Posterior vena cava (tissue), 2 donors: ENCODE measurements around the gene SPECC1. TPM values are rescaled to one million over a fixed set of nuclear protein-coding genes. Genes with fewer than 3 reads are reported as not detected.

ENCODE experiments used
- DNase-seq: peaks from one replicate; pipeline ENCODE4 v3.0.0-alpha.2; 2020; ENCODE audit warnings: low spot score
- intact Hi-C, 2 donors: fragments of 100-400 bp; cut with DNase I; formaldehyde crosslinking; loops; one replicate each; pipeline versions ENCODE4 v1.14.1 to v1.14.2; 2022 to 2023
- total RNA-seq, 2 donors: library from RNA; stranded (reverse); fragmentation: NEBNext Ultra II Directional; extraction: Animal tissue kit (Norgen Biotek cat#: 25700); gene quantifications; one replicate each; pipeline ENCODE4 v1.2.1, GENCODE V29; 2021
- donor health status: DM: yes; HTN: yes; CAD: no.
- donor health status: DM: yes; HTN: yes; CAD: no.

Gene SPECC1
- total RNA-seq, 2 donors from 2014 or later: 44.7 to 59.1 TPM

- intact Hi-C loops: no loop called here
Observed at GRCh38 chr17:20109076-20109475, 99.9 kb downstream of the SPECC1 start.

GRCh38 chr17:20111538-20111937, 102.4 kb downstream of the SPECC1 start:
- intact Hi-C loops: loop anchor here in 1 of 2 donors (5.0 kb wide), 1 partner anchor 119 kb away; no protein-coding TSS in a partner anchor
- no peak for DNase-seq

More at GRCh38 chr17:20109076-20109475, 99.9 kb downstream of the SPECC1 start:
- DNase-seq: no peak

GRCh38 chr17:20114466-20114865, 105.3 kb downstream of the SPECC1 start:
- intact Hi-C loops: loop anchor here in 1 of 2 donors (5.0 kb wide), 1 partner anchor 122 kb away; no protein-coding TSS in a partner anchor
- DNase-seq: no peak

GRCh38 chr17:20116683-20117309, 107.6 kb downstream of the SPECC1 start:
- intact Hi-C loops: loop anchor here (5.0 kb wide), 2 partner anchors 109 to 114 kb away; partner anchors contain the start of gene SPECC1 (in 1 of the 2)
- no peak for DNase-seq

- intact Hi-C loops: loop anchor here (5.0 kb wide), 2 partner anchors 111 to 116 kb away; partner anchors contain the start of gene SPECC1 (in 1 of the 2)
- DNase-seq: no peak
Observed at GRCh38 chr17:20118280-20118679, 109.1 kb downstream of the SPECC1 start.

GRCh38 chr17:20120836-20121235, 111.7 kb downstream of the SPECC1 start:
- intact Hi-C loops: loop anchor here in 1 of 2 donors (2.0 to 10.0 kb wide), 2 partner anchors 128 to 194 kb away; no protein-coding TSS in a partner anchor
- DNase-seq: no peak

GRCh38 chr17:20121359-20122253, 112.4 kb downstream of the SPECC1 start:
- DNase-seq: peak; percentile 84
- intact Hi-C loops: loop anchor here in 1 of 2 donors (2.0 to 10.0 kb wide), 2 partner anchors 129 to 193 kb away; no protein-coding TSS in a partner anchor

- intact Hi-C loops: loop anchor here in 1 of 2 donors (10.0 kb wide), 1 partner anchor 192 kb away; no protein-coding TSS in a partner anchor
Observed at GRCh38 chr17:20122254-20122879, 113.2 kb downstream of the SPECC1 start.

GRCh38 chr17:20123209-20123608, 114.0 kb downstream of the SPECC1 start:
- intact Hi-C loops: loop anchor here in 1 of 2 donors (10.0 kb wide), 1 partner anchor 192 kb away; no protein-coding TSS in a partner anchor
- no peak for DNase-seq

More at GRCh38 chr17:20122254-20122879, 113.2 kb downstream of the SPECC1 start:
- DNase-seq: no peak

GRCh38 chr17:20125724-20126123, 116.6 kb downstream of the SPECC1 start:
- intact Hi-C loops: loop anchor here in 1 of 2 donors (10.0 kb wide), 1 partner anchor 189 kb away; no protein-coding TSS in a partner anchor
- no peak for DNase-seq

- DNase-seq: no peak
- intact Hi-C loops: loop anchor here in 1 of 2 donors (10.0 kb wide), 1 partner anchor 187 kb away; no protein-coding TSS in a partner anchor
Observed at GRCh38 chr17:20127360-20128035, 118.3 kb downstream of the SPECC1 start.

GRCh38 chr17:20128036-20128667, 119.0 kb downstream of the SPECC1 start:
- no peak for DNase-seq
- intact Hi-C loops: loop anchor here in 1 of 2 donors (10.0 kb wide), 1 partner anchor 187 kb away; no protein-coding TSS in a partner anchor

- intact Hi-C loops: no loop called here
- no peak for DNase-seq
Observed at GRCh38 chr17:20133517-20133916, 124.4 kb downstream of the SPECC1 start.

GRCh38 chr17:20141198-20141972, 132.2 kb downstream of the SPECC1 start:
- intact Hi-C loops: loop anchor here in 1 of 2 donors (10.0 kb wide), 1 partner anchor 673 kb away; no protein-coding TSS in a partner anchor

GRCh38 chr17:20142268-20142667, 133.1 kb downstream of the SPECC1 start:
- intact Hi-C loops: loop anchor here in 1 of 2 donors (10.0 kb wide), 1 partner anchor 673 kb away; no protein-coding TSS in a partner anchor
- DNase-seq: no peak

More at GRCh38 chr17:20141198-20141972, 132.2 kb downstream of the SPECC1 start:
- DNase-seq: no peak

- intact Hi-C loops: loop anchor here in 1 of 2 donors (10.0 kb wide), 1 partner anchor 671 kb away; no protein-coding TSS in a partner anchor
- no peak for DNase-seq
Observed at GRCh38 chr17:20143740-20144139, 134.6 kb downstream of the SPECC1 start.

- no peak for DNase-seq
- intact Hi-C loops: loop anchor here in 1 of 2 donors (10.0 kb wide), 1 partner anchor 669 kb away; no protein-coding TSS in a partner anchor
Observed at GRCh38 chr17:20145567-20145966, 136.4 kb downstream of the SPECC1 start.
